HL-60 (cell line): ENCODE measurements around the gene RNF111.
A peak's percentile ranks its signal among the peaks of the same experiment; 100 is the strongest.

Experiments used
- GABPA ChIP-seq: IDR thresholded peaks from 2 replicates; pipeline ENCODE4 v1.6.1; 2012; ENCODE audit warnings: low read depth
- POLR2AphosphoS5 ChIP-seq: IDR thresholded peaks from 2 replicates; pipeline ENCODE4 v1.6.1; 2012; ENCODE audit warnings: low read depth
- TF ChIP-seq, protein P1 (sequence below): IDR thresholded peaks from one replicate; pipeline ENCODE4 v1.5.1; 2011; ENCODE audit warnings: low read length, control low read depth, inconsistent platforms; ENCODE audit not compliant: insufficient read depth

- TF ChIP-seq, protein P1, sequence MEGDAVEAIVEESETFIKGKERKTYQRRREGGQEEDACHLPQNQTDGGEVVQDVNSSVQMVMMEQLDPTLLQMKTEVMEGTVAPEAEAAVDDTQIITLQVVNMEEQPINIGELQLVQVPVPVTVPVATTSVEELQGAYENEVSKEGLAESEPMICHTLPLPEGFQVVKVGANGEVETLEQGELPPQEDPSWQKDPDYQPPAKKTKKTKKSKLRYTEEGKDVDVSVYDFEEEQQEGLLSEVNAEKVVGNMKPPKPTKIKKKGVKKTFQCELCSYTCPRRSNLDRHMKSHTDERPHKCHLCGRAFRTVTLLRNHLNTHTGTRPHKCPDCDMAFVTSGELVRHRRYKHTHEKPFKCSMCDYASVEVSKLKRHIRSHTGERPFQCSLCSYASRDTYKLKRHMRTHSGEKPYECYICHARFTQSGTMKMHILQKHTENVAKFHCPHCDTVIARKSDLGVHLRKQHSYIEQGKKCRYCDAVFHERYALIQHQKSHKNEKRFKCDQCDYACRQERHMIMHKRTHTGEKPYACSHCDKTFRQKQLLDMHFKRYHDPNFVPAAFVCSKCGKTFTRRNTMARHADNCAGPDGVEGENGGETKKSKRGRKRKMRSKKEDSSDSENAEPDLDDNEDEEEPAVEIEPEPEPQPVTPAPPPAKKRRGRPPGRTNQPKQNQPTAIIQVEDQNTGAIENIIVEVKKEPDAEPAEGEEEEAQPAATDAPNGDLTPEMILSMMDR, result peak; percentile 9
- TF ChIP-seq POLR2AphosphoS5, result no peak
- no peak for TF ChIP-seq GABPA
These were observed 7.0 kb upstream of the RNF111 start for GRCh38 chr15:58980351-58980939.
